Measurements from ENCODE around the gene OR10P1. TPM values are rescaled to one million over a fixed set of nuclear protein-coding genes. Genes with fewer than 3 reads are reported as not detected.

Gene OR10P1
- total RNA-seq, 1 experiment from 2014 or later, result not detected

DNA sequence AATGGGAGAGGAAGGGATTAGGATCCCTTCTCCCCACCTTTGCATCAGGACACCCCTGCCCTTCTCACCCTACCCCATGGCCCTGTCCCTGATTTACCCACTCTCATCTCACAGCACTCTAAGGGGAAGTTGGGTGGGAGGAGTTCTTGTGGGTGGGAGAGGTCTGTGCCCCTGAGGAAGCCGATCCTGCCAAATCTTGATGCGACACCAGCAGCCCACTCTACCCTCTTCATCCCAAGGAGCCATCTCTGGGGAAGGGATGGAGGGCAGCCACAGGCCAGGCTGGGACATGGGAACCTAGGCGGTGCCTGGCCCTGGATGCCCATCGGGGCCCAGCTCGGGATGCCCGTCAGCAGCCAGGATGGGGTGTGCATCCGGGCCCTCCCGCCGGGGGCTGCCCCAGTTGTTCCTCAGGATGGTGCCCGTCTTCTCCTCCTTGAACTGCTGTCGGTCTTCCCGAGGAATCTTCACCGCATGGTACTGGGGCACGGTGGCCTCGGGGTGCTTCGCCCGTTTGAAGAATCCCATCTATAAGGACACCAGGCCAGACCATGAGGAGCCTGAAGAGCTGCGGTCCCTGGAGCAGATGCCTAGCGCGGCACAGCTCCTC lies 48.2 kb downstream of the OR10P1 start:
- DNase-seq (ENCODE audit: low read depth), result no peak

DNA sequence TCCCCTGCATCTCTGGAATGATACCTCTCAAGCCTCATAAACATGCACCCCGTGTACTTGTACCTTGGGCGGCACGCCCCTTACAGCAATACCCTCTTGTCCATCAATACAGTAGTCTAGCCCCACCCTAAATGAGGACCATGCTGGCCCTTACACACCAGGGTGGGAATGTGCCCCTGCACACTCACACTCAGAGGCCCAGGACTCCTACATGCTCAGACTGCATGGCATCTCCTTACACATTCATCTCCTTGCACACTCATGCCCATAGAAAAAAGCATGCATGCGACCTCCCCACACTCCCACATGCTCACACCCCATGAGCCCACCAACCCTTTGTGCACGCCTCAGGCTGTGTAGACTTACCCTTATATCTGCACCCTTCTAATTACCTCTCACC lies 49.0 kb downstream of the OR10P1 start:
- no peak for DNase-seq (ENCODE audit: low read depth)

DNA sequence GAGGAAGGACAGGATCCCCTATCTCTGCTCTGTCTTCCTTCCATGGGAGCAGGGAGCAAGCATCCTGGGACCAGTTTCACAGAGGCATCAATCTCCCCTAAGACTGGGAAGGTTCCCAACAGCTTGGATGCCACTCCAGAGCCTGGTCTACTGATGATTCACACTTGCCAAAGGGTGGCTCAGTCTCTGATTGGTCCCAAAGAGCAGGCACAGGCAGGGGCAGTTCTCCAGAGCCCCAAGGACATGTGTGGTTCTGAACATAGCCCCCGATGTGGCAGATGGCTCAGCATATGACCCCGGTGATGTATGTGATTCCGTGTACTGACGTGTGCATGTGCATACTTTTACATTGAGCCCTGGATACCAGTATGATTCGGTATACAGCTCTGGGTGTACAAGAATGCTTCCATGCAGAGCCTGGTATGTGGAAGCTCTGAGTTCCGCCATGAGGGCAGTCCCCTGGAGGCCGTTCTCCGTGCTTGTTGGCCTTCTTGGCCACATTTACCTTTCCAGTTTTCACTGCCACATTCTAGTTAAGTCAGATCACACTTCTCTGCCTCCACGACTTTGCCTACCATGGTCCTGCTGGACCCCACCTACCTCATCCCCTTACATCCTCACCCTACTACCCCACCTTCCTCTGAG lies 49.8 kb downstream of the OR10P1 start:
- no peak for DNase-seq (ENCODE audit: low read depth)

Other genes starting within 250 kb of the OR10P1 start
- not detected in 2 replicates for gene OR6C65, start 236.4 kb upstream of the OR10P1 start, total RNA-seq (2014; rRNA removed; shearing (Covaris generic))
- not detected in 2 replicates for gene OR6C76, start 210.6 kb upstream of the OR10P1 start, total RNA-seq (2014; rRNA removed; shearing (Covaris generic))
- gene OR6C2, start 192.8 kb upstream of the OR10P1 start, total RNA-seq (2014; rRNA removed; shearing (Covaris generic)), result not detected in 2 replicates
- gene OR6C70, start 166.8 kb upstream of the OR10P1 start, total RNA-seq (2014; rRNA removed; shearing (Covaris generic)), result 0.29 TPM in 1 of 2 replicates, not detected in the other
- gene OR6C68, start 144.5 kb upstream of the OR10P1 start, total RNA-seq (2014; rRNA removed; shearing (Covaris generic)), result not detected in 2 replicates
- not detected in 2 replicates for gene OR6C4, start 87.3 kb upstream of the OR10P1 start, total RNA-seq (2014; rRNA removed; shearing (Covaris generic))
- not detected in 2 replicates for gene OR2AP1, start 64.4 kb upstream of the OR10P1 start, total RNA-seq (2014; rRNA removed; shearing (Covaris generic))
- 2.4 and 3.4 TPM in 2 replicates for gene ITGA7, start 71.0 kb downstream of the OR10P1 start, total RNA-seq (2014; rRNA removed; shearing (Covaris generic))
- 112 and 135 TPM in 2 replicates for gene BLOC1S1, start 79.2 kb downstream of the OR10P1 start, total RNA-seq (2014; rRNA removed; shearing (Covaris generic))
- gene RDH5, start 83.5 kb downstream of the OR10P1 start, total RNA-seq (2014; rRNA removed; shearing (Covaris generic)), result 2.2 and 4.5 TPM in 2 replicates
- 638 and 824 TPM in 2 replicates for gene CD63, start 92.1 kb downstream of the OR10P1 start, total RNA-seq (2014; rRNA removed; shearing (Covaris generic))
- gene GDF11, start 106.2 kb downstream of the OR10P1 start, total RNA-seq (2014; rRNA removed; shearing (Covaris generic)), result 1.5 and 2.5 TPM in 2 replicates
- 165 and 253 TPM in 2 replicates for gene SARNP, start 180.8 kb downstream of the OR10P1 start, total RNA-seq (2014; rRNA removed; shearing (Covaris generic))
- 36.5 and 44.3 TPM in 2 replicates for gene ORMDL2, start 181.1 kb downstream of the OR10P1 start, total RNA-seq (2014; rRNA removed; shearing (Covaris generic))
- 44.4 and 54.2 TPM in 2 replicates for gene DNAJC14, start 192.7 kb downstream of the OR10P1 start, total RNA-seq (2014; rRNA removed; shearing (Covaris generic))
- 6.9 and 8.4 TPM in 2 replicates for gene MMP19, start 206.0 kb downstream of the OR10P1 start, total RNA-seq (2014; rRNA removed; shearing (Covaris generic))